ENCODE results near the gene MZT2B. TPM values are rescaled to one million over a fixed set of nuclear protein-coding genes. Genes with fewer than 3 reads are reported as not detected.

Gene MZT2B
- total and polyA plus RNA-seq, 2 of the 13 experiments (the other 11 are each of a cell fraction or from before 2014, with no cell fraction given) = 253 to 410 TPM

DNA sequence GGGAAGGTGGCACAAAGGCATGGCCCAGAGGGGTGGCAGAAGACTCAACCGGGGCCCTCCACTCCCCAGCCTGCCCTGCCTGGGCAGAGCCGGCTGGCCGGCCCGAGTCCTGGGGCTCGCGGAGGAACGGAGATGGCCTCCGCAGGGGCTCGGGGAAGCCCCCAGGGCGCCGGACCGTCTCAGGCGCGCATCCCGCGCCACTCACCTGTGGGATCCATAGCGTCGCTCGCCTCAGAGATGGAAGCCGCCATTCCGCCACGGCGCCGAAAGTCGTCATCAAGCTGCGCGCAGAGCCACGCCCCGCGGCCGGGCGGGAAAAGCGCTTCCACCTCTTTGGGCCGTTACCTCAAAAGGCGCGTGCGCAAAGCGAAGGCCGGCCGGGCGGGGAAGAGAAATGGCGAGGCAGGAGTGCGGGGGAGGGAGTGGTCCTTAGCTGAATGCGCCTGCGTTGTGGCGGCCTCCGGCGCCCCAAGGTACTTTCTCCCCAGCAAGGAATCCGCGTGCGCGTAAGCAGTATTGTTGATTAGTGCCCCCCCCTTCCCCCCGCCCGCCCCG, 660 bp upstream of the MZT2B start, which contains the start of gene SMPD4 (continued):
- peak; percentile 62; the same call in 1 of the 2 replicates for TF ChIP-seq ZNF879 (CRISPR knock-in tag; IDR thresholded peaks at IDR 0.05)
- TF ChIP-seq, protein P1, sequence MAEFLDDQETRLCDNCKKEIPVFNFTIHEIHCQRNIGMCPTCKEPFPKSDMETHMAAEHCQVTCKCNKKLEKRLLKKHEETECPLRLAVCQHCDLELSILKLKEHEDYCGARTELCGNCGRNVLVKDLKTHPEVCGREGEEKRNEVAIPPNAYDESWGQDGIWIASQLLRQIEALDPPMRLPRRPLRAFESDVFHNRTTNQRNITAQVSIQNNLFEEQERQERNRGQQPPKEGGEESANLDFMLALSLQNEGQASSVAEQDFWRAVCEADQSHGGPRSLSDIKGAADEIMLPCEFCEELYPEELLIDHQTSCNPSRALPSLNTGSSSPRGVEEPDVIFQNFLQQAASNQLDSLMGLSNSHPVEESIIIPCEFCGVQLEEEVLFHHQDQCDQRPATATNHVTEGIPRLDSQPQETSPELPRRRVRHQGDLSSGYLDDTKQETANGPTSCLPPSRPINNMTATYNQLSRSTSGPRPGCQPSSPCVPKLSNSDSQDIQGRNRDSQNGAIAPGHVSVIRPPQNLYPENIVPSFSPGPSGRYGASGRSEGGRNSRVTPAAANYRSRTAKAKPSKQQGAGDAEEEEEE (CRISPR knock-in tag; IDR thresholded peaks at IDR 0.05; ENCODE audit: borderline replicate concordance) = peak; percentile 48; the same call in 1 of the 2 replicates
- no peak for TF ChIP-seq ELK4 (CRISPR knock-in tag; IDR thresholded peaks at IDR 0.05; ENCODE audit: borderline replicate concordance)
- no peak for TF ChIP-seq CCAR2 (optimal IDR thresholded peaks at IDR 0.05; ENCODE audit: low read depth, low read length)
- no peak for TF ChIP-seq SUZ12 (IDR thresholded peaks at IDR 0.05; ENCODE audit: low read depth, low read length)
- TF ChIP-seq, protein P2, sequence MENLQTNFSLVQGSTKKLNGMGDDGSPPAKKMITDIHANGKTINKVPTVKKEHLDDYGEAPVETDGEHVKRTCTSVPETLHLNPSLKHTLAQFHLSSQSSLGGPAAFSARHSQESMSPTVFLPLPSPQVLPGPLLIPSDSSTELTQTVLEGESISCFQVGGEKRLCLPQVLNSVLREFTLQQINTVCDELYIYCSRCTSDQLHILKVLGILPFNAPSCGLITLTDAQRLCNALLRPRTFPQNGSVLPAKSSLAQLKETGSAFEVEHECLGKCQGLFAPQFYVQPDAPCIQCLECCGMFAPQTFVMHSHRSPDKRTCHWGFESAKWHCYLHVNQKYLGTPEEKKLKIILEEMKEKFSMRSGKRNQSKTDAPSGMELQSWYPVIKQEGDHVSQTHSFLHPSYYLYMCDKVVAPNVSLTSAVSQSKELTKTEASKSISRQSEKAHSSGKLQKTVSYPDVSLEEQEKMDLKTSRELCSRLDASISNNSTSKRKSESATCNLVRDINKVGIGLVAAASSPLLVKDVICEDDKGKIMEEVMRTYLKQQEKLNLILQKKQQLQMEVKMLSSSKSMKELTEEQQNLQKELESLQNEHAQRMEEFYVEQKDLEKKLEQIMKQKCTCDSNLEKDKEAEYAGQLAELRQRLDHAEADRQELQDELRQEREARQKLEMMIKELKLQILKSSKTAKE (CRISPR knock-in tag; IDR thresholded peaks at IDR 0.05; ENCODE audit: borderline replicate concordance) = no peak; the same call in 1 of the 2 replicates
- no peak for TF ChIP-seq IKZF1 (IDR thresholded peaks at IDR 0.05)
- peak; percentile 91 for TF ChIP-seq YEATS4 (CRISPR knock-in tag; IDR thresholded peaks at IDR 0.05; ENCODE audit: borderline replicate concordance)
- TF ChIP-seq NFAT5 (CRISPR knock-in tag; IDR thresholded peaks at IDR 0.05) = peak; percentile 72
- no peak for TF ChIP-seq ZNF777 (CRISPR knock-in tag; IDR thresholded peaks at IDR 0.05)
- peak; percentile 96; the same call in 1 of the 2 replicates for TF ChIP-seq ARID2 (CRISPR knock-in tag; IDR thresholded peaks at IDR 0.05; ENCODE audit: borderline replicate concordance)
- TF ChIP-seq KLF11 (CRISPR knock-in tag; IDR thresholded peaks at IDR 0.05) = no peak
- peak; percentile 55; the same call in 1 of the 2 replicates for TF ChIP-seq HOXA5 (CRISPR knock-in tag; IDR thresholded peaks at IDR 0.05)
- TF ChIP-seq, protein P3, sequence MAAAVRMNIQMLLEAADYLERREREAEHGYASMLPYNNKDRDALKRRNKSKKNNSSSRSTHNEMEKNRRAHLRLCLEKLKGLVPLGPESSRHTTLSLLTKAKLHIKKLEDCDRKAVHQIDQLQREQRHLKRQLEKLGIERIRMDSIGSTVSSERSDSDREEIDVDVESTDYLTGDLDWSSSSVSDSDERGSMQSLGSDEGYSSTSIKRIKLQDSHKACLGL (CRISPR knock-in tag; IDR thresholded peaks at IDR 0.05) = peak; percentile 87

Measured in HepG2 (cell line).